ENCODE data around the gene THBS2.

The THBS2 gene

DNA sequence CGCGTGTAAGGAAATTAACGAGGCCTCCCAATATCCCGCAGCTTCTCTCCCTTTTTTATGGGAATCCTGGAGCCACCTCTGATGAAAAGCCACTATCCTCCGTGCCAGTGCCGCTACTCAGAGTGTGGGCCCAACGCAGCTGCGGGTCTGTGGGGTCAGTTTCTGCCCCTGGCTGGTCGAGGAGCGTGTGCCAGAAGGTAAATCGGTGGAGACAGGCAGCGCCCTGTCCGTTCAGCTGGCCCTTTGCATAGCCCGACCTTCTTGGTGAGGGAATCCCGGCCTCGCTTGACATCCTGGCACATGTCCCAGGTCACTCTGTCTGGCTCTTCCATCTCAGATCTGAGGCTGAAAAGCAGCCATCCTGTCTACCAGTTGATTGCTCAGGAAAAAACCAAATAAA is 4.6 kb downstream of the THBS2 start:
- DNase-seq (ENCODE audit: low read depth, low spot score), result no peak

DNA sequence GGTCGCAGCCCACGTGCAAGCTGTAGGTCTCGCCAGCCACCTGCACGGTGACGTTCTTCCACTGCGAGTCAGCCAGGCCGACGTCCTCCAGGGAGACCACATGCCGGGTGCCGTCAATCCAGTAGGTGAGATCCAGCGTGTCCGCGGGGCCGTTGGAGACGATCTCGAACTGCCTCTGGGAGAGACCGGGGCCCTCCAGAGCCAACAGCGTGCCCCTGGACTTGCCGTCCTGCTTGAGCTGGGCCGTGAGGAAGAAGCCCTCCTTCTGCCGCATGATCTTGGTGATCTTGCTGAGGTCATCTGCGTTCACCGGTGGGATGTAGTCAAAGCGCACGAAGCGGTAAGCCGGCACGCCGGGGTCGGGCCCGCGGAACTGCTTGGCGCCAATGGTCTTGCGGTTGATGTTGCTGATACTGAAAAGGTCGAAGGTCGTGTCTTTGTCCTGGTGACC is 5.1 kb downstream of the THBS2 start:
- DNase-seq (ENCODE audit: low read depth, low spot score), result no peak

DNA sequence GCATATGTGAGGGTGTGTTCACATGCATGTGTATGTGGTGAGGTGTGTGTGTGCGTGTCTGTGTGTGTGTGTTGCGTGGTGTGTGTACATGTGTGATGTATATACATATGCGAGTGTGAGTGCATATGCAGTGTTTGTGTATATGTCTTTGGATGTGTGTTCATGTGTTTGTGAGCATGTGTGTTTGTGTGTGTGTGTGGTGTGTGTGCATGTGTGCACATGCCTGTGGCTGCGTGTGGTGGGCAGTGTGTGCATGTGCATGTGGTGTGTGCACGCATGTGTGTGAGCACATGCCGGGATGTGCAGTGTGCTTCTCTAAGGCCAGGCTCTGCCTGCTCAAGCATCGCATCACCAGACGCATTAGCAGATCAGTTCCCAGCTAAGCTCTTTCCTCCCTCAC is 5.7 kb downstream of the THBS2 start:
- DNase-seq (ENCODE audit: low read depth, low spot score), result no peak

DNA sequence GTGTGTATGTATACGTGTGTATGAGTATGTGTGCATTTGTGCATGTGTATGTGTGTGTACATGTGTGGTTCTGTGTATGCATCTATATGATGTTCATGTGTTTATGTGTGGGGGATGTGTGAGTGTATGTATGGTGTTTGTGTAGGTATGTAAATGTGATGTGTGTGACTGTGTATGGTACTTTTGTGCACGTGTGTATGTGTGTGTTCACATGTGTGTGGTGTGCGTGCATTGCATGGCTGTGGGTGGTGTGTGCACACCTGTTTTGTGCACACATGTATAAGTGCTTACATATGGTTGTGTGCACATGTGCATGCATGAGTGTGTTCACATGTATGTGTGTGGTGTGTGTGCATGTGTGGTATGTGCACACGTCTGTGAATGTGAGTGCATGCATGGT is 6.2 kb downstream of the THBS2 start:
- no peak for DNase-seq (ENCODE audit: low read depth, low spot score)

DNA sequence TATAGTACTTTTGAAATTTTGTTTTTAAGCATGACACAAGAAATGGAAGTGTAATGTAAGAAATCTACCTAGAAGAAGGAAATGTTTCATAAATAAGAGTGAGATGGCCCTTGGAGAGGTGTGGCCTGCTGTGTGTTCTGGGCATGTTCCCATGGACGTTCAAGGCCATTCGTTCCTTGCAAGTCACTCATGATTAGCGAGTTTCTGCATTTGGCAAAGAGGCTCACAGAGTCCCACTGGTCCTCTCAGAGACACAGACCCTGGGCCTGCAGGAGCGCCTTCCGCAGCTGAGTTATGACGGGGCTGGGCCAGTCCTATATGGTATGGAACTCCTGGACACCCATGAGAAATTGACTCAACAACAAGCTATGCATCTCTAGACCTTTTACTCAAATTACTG is 7.2 kb downstream of the THBS2 start:
- no peak for DNase-seq (ENCODE audit: low read depth, low spot score)

DNA sequence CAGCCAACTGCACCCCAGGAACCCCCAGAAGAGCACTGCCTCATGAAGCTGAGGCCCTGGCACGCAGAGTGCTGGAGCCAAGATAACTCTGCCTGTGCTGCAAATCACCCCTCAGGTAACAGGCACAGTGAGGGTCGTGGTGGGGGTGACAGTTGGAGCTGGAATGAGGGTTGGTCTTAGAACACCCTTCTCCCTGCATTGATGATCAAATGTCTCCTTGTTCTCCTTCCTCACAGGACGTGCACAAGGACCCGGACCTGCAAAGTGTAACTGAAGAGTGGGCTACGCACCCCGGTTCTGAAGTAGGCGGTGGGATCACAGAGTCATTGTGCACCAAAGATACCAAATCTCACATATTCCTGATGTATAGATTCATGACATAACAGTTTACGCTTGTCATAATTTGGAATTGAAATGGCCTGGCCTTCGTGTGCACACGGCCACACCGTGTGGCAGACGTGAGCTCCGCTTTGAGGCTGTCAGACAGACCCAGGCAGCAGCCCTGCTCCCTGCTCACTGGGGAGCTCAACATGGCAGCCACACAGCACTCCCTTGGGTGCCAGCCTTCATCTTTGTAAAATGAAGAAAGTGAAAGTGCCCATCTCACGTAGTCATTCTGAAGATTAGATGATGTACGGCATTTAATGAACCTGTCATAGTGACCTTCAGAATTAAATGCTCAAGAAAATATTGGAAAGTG is 8.8 kb downstream of the THBS2 start:
- DNase-seq (ENCODE audit: low read depth, low spot score), result no peak

DNA sequence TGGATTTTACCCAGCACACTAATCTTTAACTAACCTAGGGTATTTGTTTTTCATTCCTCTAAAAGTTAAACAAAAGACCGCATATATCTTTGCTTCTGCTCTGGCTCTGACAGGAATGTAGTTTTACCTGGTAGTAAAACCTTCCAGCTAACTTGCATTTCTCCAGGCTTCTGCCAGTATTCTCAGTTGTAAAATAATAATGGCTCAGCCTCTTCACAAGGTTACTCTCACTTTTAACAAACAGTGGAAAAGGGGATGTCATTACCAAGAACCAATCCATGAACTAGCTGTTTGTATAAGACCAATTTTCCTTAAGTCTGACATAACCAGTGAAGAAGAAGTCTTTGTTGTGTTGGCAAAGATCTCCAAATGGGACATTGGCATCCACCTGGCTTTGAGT is 10.0 kb downstream of the THBS2 start:
- DNase-seq (ENCODE audit: low read depth, low spot score), result no peak

DNA sequence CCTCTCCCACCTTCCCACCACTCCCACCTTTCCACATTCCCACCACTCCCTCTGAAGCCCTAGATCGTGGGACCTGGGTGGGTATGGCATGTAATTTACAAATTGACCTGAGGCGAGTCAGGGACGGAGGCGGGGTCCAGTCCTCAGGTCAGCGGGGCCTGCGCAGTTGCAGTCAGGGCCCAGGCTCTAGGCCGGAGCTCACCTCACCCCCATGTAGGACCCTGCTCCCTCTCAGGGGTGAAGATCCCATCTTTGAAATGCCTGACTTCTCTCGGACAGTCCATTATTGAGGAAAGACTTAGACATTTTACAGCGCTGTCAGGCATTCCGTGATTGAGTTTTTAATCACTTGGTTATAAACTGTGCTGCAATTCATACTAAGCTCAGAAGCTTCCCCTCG is 10.5 kb downstream of the THBS2 start:
- no peak for DNase-seq (ENCODE audit: low read depth, low spot score)

DNA sequence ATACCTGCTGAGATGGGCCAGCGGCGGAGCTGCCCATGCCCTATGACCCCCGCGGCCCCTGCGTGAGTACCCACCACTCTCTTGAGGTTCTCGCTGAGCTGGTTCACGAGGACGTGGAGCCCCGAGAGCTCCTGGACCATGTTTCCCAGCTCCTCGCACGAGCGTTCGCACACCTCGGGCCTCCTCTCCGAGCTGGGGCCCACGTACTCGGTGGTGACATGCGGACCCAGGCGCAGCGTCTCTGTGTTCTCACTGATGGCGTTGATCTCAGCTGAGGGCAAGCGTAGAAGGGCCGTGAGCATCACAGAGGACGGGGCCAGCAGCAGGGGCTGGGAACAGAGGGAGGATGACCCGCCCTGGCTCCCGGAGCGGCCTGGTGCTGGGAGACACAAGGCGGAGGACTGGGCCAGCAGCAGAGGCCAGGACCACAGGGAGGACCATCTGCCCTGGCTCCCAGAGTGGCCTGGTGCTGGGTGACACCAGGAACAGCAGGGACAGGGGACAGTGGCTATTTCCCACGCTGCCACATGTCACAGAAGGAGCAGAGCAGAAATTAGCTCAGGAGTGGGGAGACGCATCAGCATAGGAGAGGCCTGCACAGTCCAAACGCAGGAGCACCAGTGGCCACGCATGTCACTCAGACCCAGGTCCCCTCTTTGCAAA is 11.8 kb downstream of the THBS2 start:
- no peak for DNase-seq (ENCODE audit: low read depth, low spot score)

DNA sequence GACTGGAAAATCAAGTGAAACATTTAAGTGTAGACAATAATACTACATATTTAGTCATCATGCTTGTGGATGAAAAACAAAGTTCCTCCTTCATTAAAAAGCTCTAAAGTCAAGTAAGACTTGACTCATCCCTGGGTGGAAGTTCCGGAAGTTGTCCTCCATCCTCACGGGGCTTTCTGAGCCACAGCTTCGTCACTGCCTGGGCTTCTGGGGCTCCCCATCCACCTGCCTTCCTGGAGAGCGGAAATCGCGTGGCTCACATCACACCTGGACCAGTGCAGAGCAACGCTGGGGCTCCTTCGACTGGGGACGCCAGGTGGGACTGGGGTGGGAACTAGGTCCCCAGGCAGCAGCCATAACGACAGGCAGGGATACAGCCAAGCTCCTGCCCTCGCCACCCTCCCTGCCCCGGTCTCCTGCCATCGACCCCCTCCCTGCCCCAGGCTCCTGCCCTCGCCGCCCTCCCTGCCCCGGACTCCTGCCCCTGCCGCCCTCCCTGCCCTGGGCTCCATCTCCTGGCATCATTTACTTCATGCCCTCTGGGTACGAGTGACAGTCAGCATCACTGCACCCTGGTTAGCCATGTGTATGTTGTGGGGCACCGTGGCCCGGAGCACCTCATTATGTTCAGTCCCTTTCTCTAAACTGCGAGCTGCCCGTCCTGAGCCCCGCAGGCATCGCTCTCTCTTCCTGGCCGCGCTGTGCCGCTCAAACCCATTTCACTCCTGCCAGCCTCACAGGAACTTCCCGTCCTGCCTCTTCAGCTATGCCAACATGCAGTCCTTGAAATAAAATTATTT is 12.9 kb downstream of the THBS2 start:
- no peak for DNase-seq (ENCODE audit: low read depth, low spot score)

DNA sequence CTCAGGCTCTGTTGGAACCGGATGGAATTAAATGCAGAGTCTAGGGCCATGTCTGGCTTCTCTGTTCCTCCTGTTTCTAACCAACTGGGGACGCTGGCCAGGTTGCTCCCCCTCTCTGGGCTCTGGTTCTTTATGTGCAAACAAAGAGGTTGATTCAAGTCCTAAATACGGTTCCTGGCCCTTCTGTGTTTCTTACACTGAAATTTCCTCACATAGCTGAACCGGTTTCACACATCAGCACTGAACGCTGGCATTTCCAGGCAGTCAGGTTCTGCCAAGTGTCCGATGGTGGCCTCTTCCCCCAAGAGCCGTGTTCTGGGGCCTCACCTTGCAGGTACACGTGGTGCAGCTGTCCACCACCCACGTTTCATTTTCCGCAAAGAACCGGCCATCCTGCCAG is 13.5 kb downstream of the THBS2 start:
- DNase-seq (ENCODE audit: low read depth, low spot score), result no peak

DNA sequence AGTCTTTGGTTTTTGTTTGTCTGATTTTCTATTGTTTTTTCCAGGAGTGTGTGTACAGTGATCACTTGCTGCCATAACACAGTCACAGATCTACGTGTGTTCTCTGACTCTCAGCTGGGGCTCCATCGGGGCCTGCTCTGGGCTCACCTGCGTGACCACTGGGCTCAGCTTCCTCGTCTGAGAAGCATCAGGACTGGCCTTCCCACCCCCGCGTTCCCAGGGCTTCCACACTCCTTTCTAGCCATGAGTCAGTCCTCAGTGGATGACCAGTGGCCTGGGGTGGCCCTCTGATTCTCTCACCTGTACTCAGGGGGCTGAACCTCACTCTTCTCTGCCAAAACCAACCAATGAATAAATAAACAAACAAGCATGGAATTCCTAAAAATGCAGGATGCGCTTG is 14.5 kb downstream of the THBS2 start:
- DNase-seq (ENCODE audit: low read depth, low spot score), result no peak

DNA sequence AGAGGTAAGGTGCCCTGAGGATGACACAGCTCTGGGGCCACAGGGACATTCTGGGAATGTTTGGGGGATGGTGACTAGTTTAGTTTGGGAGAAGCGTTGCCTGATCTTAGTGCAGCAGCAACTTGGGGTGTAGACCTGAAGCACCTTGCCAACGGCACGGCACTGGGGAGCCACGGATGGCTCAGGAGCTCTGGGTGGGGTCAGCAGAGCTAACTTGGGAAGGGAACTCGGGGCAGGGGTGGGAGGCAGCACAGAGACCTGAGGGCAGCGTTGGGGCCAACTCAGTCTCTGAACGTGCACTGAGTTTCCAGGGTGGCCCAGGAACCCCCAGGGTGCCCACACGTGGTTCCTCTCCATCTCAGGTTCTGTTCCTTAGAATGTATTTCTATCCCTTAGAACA is 14.9 kb downstream of the THBS2 start:
- no peak for DNase-seq (ENCODE audit: low read depth, low spot score)

DNA sequence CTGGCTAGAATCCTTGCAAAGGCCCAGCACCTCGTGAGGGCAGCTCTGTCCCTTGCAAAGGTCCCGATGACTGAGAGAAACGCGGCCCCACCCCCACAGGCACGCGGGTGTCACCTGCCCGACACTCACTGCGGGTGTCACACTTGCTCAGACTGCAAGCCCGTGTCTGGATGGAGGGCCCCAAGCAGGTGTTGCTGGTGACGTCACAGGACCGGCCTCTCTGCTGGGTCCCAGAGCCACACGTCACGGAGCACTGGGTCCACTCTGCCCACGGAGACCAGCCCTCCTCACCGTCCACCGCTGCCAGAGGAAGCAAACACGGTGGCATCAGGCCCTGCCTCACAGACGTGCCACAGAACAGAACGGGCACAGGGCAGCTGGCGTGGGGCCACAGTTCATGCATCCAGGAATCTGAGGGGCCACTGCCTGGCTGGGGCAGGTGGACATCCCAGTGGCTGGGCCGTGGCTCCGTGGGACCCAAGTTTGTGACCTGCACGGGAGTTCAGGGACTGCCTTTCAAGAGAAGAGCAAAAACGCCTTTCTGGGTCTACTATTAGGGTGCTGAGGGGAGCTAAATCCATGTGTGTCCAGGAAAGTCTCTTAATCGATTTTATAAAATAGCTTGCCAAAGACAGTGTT is 16.0 kb downstream of the THBS2 start:
- no peak for DNase-seq (ENCODE audit: low read depth, low spot score)

DNA sequence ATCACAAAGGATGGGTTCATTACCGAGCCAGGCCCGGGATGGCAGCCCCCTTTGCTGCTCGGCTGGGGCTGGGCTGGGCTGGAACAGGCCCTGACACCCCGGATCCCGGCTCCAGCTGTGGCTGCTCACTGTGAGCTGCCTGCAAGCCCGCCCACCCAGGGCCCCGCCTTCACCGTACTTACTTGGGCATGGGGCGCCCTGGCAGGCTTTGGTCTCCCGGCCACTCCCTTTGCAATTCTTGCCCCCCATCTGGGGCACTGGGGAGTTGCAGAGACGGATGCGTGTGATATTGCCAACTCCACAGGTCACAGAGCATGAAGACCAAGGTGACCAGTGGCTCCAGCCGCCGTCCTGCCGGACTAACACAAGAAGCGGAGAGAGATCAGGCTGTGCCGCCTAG is 16.7 kb downstream of the THBS2 start:
- DNase-seq (ENCODE audit: low read depth, low spot score), result no peak

DNA sequence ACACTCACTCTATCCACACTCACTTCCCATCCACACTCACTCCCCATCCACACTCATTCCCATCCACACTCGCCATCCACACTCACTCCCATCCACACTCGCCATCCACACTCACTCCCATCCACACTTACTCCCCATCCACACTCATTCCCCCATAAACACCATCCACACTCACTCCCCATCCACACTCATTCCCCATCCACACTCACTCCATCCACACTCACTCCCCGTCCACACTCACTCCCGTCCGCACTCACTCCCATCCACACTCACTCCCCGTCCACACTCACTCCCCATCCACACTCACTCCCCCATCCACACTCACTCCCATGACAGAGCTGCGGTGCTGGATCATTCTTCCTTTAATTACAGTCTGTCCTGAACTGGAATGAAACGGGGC is 17.1 kb downstream of the THBS2 start:
- no peak for DNase-seq (ENCODE audit: low read depth, low spot score)

DNA sequence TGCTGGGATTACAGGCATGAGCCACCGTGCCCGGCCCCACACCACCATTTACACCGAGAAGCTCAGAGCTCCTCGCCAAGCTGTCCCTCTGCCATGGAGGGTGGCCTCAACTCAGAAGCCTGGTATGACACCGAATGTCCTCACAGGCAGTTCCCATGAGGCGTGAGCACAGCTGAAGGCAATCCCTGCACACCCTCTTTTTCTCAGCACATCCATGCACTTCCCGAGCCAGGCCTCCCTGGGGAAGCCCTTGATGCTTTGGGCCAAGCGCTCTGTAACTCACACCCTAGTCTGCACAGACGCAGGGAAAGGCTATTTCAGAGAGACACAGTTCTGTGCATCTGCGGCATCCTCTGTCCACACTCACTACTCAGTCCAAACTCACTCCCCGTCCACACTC is 18.4 kb downstream of the THBS2 start:
- DNase-seq (ENCODE audit: low read depth, low spot score), result no peak

DNA sequence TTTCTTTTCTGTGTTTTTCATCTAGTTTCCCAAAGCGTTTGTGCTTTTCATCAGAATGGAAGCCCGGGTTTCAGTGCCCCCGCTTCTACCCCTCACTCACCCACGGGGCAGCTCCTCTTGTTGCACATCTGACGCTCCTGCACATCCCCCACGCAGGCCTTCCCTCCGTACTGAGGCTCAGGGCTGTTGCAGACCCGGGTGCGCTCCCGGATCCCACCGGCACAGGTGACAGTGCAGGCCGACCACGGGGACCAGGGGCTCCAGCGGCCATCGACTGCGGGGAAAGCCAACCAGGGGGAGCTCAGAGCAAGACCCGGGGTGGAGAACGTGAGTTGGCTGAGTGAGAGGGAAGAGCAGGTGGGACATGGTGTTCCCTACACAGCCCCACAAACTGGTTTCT is 19.0 kb downstream of the THBS2 start:
- DNase-seq (ENCODE audit: low read depth, low spot score), result no peak

DNA sequence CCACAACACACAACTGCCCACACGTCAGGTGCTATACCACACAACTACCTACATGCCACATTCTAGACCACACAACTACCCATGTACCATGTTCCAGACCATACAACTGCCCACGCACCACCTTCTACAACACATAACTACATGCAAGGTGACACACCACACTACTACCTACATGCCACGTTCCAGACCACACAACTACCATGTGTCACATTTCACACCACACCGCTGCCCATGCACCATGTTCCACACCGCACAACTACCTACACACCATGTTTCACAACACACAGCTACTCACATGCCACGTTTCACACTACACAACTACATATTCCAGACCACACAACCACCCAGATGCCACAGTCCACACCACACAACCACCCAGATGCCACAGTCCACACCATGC is 19.8 kb downstream of the THBS2 start:
- DNase-seq (ENCODE audit: low read depth, low spot score), result no peak

DNA sequence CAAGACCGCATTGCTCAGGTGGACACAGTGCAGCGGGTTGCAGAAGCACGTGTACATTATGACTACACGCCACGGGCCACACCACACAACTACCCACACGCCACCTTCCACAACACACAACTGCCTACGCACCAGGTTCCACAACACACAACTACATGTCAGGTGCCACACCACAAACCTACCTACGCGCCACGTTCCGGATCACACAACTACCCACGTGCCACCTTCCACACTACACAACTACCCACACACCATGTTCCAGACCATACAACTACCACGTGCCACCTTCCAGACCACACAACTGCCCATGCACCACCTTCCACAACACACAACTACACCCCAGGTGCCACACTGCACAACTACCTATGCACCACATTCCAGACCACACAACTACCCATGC is 20.5 kb downstream of the THBS2 start:
- no peak for DNase-seq (ENCODE audit: low read depth, low spot score)

DNA sequence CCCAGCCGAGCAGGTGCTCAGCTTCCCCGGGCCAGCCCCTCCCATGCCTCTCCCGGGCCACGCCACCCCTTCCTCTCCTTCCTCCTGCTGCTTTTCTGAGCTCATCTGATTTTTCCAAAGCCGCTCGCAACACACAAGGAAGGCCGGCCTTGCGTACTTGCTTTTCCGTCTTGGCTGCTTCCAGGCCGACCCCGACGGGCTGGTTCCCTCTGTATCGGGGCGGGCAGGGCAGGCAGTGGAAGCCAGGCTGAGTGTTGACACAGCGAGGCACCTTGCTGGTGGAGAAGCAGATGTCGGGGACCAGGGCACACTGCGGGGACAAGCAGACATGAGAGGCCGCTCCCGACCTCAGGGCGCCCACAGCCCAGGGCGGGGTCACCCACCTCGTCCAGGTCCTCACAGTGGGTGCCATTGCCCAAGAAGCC is 21.1 kb downstream of the THBS2 start:
- DNase-seq (ENCODE audit: low read depth, low spot score), result no peak

DNA sequence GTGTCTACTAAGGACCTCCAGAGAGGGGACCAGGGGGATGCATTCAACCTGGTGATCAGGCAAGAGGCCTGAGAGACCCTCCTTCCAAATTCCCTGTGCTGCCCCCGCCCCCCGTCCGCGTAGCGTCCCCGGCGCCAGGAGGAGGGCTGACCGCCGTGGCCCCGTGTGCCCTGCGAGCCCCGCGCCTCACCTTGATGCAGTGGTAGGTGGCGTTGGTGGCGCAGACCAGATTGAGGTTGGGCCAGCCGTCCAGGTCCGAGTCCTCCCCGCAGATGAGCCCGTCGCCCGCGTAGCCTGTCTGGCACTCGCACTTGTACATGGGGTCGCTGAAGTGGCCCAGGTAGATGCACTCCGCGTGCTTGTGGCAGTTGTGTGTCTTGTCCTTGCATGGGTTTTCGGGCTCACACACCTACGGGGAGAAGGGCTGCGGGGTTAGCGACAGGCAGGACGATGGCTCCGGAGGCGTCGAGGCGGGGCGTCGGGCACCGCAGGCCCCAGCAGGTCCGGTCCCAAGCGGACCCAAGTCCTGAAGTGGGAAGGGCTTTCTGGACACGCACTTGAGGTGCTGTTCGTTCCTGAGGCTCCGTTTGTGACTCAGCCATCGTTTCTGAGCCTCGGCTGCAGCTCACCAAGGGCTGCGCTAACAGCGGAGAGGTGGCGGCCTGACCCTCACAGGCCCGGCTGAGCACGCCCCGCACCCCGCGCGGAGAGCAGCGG is 21.7 kb downstream of the THBS2 start:
- no peak for DNase-seq (ENCODE audit: low read depth, low spot score)
